ENCODE measurements around the gene TBC1D5. TPM values are rescaled to one million over a fixed set of nuclear protein-coding genes. Genes with fewer than 3 reads are reported as not detected.
A peak's percentile ranks its signal among the peaks of the same experiment; 100 is the strongest.

TBC1D5 gene
- total and polyA plus RNA-seq, 2 of the 4 experiments (the other 2 are of a cell fraction): 16.4 to 57.0 TPM

DNA sequence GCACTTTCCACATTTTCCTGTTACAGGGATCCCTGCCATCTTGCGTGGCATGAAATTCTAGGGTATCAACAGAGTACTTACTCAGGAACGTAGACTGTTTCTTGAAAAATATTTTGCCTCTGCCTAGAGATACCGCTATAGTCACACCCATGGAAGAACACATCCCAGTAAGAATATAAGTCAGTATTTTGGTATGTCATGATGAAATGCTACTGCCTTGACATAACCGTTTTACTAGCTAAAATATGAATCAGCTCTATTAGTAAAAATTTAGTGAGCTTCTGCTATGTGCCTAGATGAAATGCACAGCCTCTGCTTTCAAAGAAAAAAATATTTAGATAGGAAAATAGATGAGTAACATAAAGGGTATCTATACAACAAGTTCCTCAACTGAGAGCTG is 276.4 kb downstream of the TBC1D5 start:
- H4K20me1 ChIP-seq (ENCODE audit: insufficient read depth, low read length): no peaks in the 10 kb centered on the region
- intact Hi-C loops (cut with micrococcal nuclease) (loop anchor here (5.0 kb wide), 1 partner anchor 569 kb away; no protein-coding TSS in a partner anchor), in situ Hi-C loops (cut with MboI; ENCODE audit: low sequenced_read_pairs) (no loop called here), dilution Hi-C loops (cut with HindIII; ENCODE audit: low sequenced_read_pairs, unreplicated experiment) (no loop called here)
- no peak overlapping the region for H4K91ac ChIP-seq (ENCODE audit: insufficient read depth, low read depth, low read length)
- no CpG with 5 or more reads among the region's 4 CpGs for WGBS, 2 experiments (ENCODE audit: extremely low coverage in 2 of 2, insufficient read length in 1 of 2)
- BruUV-seq (replicated peaks): no TSS peak
- no peak overlapping the region for H2AK5ac ChIP-seq (ENCODE audit: low read depth, low read length)
- no peak overlapping the region for H3K9ac ChIP-seq (ENCODE audit: low read depth, low read length)
- H3K36me3 ChIP-seq (ENCODE audit: control insufficient read depth, insufficient read depth, low read length): 0 out of 2 replicates have a peak, but pooled peaks cover 2% of the 10 kb centered on the region
- H3K79me1 ChIP-seq (ENCODE audit: low read depth in 1 of 2, low read length in 2 of 2): no peaks in the 10 kb centered on the region
- H2AFZ ChIP-seq (replicated peaks; ENCODE audit: low read length, poor library complexity): no peak overlapping the region
- H3K23ac ChIP-seq (ENCODE audit: low read depth, low read length): no peak overlapping the region
- H3K27ac ChIP-seq (ENCODE audit: insufficient read depth, low read length): no peak overlapping the region
- peak; percentile 37 for ATAC-seq (ENCODE audit: low read depth)
- H3K4me3 ChIP-seq (ENCODE audit: insufficient read depth, low read depth, low read length): no peak overlapping the region
- no peak overlapping the region for H4K8ac ChIP-seq (ENCODE audit: low read depth in 2 of 2, low read length in 2 of 2)
- H3K14ac ChIP-seq (replicated peaks; ENCODE audit: low read depth, low read length): no peak overlapping the region
- ChIA-PET POLR2A (ENCODE audit: unreplicated experiment) (no interaction called here), CTCF (interaction anchor here (0.6 kb wide), 1 partner anchor 569 kb away, joined by 8 read pairs; no protein-coding TSS in a partner anchor)
- H2BK20ac ChIP-seq (ENCODE audit: low read depth, low read length): no peak overlapping the region
- no peaks in the 10 kb centered on the region for H3K9me1 ChIP-seq (ENCODE audit: insufficient read depth, low read length)
- no peak overlapping the region for H3K4me2 ChIP-seq (ENCODE audit: low read depth, low read length)
- H3K9me3 ChIP-seq (ENCODE audit: control insufficient read depth, insufficient read depth, low read length): no peaks in the 10 kb centered on the region
- no peak overlapping the region for H2BK5ac ChIP-seq (ENCODE audit: low read depth, low read length, poor library complexity, severe bottlenecking)
- peak; percentile 39 for DNase-seq
- no peaks in the 10 kb centered on the region for H3K4me1 ChIP-seq (ENCODE audit: control insufficient read depth, insufficient read depth, low read length)
- H2BK15ac ChIP-seq (ENCODE audit: low read depth, low read length): no peak overlapping the region
- H2BK120ac ChIP-seq (ENCODE audit: low read depth, low read length): no peak overlapping the region
- no peak overlapping the region for H3K18ac ChIP-seq (ENCODE audit: low read depth, low read length)
- H2AK9ac ChIP-seq (replicated peaks; ENCODE audit: low read depth, low read length, poor library complexity): no peak overlapping the region
- no peak overlapping the region for H3K4ac ChIP-seq (ENCODE audit: low read depth, low read length)
- H3K27me3 ChIP-seq (ENCODE audit: control insufficient read depth, insufficient read depth, low read length): no peaks in the 10 kb centered on the region
- no peak overlapping the region for H4K5ac ChIP-seq (ENCODE audit: low read depth, low read length)
- TF ChIP-seq USF2 (IDR thresholded peaks at IDR 0.05; ENCODE audit: low read depth, low read length) (no peak), CEBPB (IDR thresholded peaks at IDR 0.05; ENCODE audit: low read depth, low read length) (0 out of 2 replicates have a peak, but pooled peaks have one; percentile 15)
- no peak overlapping the region for H3K56ac ChIP-seq (ENCODE audit: extremely low read depth, insufficient read depth, low read length)

Data from IMR-90 (cell line).